GM18508 (cell line): ENCODE data around the gene VANGL1.

Source experiments
- ATAC-seq: cut with Tn5 transposase; IDR thresholded peaks from one replicate; pipeline ENCODE4 v1.9.1; 2021; ENCODE audit warnings: moderate number of reproducible peaks; ENCODE audit not compliant: insufficient read depth, unreplicated experiment

Gene VANGL1

GRCh38 chr1:115692224-115692623 lies 50.5 kb downstream of the VANGL1 start:
- ATAC-seq, result no peak

DNA sequence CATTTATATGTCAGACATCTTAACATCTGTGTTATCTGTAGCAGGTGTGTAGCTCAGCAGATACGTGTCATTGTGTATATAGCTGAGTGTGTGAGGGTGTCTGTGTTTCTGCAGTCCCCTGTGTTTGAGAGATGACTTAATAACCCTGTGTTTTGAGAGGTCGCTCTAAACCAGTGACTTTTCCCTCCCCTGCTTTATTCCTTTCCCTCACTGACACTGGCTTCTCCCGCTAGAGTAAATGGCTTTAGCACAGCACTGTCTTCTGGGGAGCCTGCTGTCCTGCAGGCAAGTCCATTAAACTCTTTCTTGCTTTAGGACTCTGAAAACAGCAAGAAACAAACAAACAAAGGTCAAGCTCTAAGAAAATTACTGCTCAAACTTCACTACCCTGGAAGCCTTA lies 53.0 kb downstream of the VANGL1 start:
- ATAC-seq, result no peak

GRCh38 chr1:115697619-115698018 lies 55.8 kb downstream of the VANGL1 start:
- ATAC-seq, result no peak

GRCh38 chr1:115701090-115701489 lies 59.3 kb downstream of the VANGL1 start:
- ATAC-seq, result no peak

DNA sequence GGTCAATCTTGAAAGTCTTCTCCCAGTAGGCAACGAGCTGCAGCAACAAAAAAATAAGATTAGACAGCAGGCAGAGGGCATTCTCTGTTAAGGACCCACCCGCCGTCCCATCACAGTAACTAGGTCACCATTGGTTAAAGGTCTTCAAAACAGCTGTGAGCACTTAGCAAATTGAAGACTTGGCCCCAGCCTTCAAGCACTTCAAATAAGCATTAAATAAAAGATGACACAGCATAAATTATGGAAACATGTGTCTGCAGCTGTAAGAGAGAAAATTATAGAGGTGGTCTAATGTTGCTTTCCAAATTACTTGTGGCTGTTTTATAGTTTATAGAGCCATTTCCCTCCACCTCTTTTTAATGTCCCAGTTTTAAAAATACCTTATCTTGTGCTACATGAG lies 61.2 kb downstream of the VANGL1 start:
- no peak for ATAC-seq

- ATAC-seq, result no peak
These were observed 63.5 kb downstream of the VANGL1 start for GRCh38 chr1:115705085-115705951.

GRCh38 chr1:115705963-115706362 lies 64.2 kb downstream of the VANGL1 start:
- no peak for ATAC-seq

DNA sequence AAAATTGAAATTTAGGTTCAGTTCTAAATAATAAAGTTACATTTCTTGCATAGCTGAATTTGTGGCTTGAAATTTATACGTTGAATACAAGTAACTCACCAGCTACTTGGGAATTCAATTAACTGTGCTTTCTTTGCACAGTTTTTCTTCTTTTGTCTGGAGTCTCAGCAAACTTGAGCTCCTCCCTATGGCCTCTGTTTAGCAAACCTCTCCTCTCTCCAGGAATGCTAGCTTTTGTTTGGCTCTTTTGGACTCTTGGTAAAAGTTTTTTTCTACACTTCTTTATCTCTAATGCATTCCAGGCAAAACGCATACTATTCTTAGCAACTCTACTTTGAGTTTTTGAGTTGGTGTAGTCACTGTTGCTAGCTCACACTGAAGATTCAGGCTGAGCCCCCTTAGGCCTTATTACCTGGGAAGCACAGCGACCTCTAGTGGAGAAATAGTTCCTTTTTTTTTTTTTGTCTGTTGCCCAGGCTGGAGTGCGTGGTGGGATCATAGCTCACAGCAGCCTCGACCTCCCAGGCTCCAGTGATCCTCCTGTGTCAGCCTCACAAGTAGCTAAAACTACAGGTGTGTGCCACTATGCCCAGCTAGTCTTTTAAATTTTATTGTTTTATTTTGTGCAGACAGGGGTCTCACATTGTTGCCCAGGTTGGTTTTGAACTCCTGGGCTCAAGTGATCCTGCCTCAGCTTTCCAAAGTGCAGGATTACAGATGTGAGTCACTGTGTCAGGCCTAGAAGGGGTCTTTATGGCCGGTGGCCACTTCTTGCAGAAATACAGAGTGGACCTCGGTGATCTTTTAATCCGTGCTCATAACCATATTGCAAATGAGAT lies 65.0 kb downstream of the VANGL1 start:
- ATAC-seq, result no peak

GRCh38 chr1:115710859-115711624 lies 69.3 kb downstream of the VANGL1 start:
- no peak for ATAC-seq

DNA sequence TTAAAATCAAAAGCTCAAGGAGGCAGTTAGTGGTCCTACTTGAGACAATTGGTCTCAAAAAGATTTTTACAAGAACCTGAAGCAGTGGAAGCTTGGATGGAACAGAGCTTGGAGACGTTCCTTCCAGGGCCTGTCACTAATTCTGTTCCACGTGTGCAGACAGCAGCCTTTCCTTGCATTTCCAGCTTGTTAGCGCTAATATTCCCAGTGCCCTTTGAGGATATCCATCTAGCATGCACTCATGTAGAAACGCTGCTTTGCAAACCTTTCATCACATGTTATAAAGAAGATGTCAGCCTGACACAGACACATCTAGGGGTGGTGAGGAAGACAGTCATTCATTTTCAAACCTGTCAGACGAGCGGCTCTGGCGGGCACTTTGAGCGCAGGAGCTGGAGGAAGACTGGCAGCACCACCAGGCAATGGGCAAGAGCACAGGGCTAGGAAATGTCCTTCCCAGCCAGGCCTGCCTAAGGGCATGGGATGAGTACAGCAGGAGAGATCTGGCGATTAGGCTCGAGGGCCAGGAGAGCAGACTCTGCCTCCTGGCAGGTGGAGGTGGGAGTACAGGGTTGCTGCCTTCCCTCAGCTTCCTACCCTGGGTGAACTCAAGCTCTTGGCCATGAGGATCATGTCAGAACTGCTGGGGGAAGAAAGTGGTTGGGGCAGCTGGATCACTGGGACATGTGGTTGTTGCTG lies 71.3 kb downstream of the VANGL1 start:
- ATAC-seq, result no peak

DNA sequence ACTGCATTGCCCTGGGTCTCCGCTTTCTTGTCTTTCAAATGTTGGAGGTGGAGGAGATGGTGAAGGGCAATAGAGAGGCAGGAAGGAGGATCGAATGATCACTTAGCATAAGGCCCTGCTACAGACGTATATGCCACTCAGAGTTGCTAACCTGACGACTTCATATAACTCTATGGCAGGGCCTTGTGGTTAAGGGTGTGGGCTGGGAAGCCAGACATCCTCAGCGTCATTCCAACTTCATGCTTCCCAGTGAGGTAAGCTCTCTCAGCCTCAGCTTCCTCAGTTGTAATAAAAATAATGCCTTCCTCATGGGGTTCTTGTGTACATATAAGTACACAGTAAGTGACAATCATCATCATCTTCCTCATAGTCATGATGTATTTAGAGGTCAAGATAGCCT lies 72.1 kb downstream of the VANGL1 start:
- no peak for ATAC-seq

DNA sequence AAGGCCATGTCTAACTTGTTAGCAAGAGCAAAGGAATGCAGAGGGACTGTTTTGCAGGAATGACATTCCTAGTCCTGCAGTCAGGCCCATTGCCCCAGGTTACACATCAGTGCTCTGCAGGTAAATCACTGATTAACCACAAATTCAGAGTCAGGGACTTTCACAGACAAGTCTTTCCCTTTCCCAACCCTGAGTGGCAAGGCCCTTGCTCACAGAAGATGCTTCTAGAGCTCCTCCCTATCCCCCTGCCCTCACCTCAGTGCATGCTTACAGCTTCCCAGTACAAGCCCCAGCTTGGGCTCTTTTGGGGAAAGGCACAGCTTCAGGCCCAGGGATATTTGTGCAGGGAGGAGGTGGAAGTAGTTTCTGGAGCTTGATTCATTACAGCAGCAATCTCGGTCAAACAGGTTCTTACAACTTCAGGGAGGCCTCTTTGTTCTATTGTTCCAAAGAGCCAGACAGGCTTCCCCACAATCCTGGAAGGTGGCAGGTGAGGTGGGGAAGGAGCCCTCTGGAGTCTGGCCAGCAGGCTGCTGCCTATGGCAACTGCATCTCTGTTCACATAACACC lies 72.9 kb downstream of the VANGL1 start:
- no peak for ATAC-seq

GRCh38 chr1:115717541-115717940 lies 75.8 kb downstream of the VANGL1 start:
- no peak for ATAC-seq

DNA sequence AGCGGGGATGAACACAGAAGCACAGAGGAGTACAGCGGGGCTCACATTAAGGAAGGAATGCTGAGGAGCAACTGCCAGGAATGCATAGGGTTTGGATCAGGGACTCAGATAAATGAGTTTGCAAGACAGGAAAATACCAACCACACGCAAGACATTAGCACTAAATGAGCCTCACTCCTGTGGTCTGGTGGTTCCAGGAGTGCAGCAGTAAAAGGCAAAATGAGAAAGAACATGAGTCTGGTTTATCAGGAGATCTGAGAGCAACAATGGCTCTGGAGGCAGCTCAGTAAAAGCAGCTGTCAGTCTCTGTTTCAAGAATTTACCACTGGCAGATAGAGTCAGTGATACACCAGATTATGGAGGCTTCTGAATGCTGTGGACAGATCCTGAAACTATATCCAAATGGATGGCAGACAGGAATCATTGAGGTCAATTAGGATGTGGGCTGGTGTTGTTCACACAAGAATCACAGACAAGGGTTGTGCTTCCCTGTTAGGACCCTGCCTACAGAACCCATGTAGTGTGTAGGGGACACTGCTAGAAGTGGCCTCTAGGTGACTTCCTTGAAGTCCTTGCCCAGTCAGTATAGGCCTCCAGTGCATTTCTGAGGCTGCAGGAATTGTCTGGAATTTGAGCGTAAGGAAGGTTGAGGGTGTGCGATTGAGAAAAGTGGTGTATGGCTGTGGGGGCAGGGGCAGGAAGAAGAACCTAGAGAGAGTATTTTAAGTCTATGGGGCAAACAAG lies 76.4 kb downstream of the VANGL1 start:
- ATAC-seq, result no peak

DNA sequence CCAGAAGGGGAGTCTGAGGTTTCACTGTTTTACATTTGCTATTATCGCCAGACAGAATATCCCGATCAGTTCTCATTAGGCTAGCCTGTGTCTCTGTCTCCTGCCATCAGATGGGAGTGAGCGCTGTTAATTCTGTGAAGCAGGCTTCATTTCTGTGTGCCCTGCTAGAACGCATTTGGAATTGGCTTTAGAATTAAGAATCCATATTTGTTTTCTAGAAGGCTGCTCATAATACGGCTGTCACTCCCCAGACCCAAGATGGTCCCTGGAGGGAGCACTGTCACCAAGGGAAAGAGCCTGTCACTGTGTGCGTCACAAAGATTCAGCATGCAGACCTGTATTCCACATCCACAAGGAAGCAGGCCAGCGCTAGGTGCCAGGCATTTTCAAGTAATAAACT lies 77.5 kb downstream of the VANGL1 start:
- ATAC-seq, result no peak

DNA sequence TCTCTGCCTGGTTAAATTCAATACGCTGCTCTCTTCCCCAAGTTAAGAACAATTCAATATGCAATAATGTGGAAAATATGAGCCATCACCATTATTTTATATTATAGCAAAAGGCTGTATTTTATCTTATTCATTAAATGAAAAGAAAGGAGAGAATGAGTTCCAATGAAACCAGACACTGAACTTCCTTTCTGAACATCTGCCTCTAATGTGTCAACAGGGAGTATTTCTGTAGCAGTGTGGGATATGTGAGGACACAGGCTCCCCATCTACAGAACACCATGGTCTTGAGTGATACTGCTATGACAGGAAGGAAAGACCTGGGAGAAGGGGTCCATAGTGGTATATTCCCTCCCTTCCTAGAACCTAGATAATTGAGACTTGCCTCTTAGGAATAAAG lies 80.5 kb downstream of the VANGL1 start:
- no peak for ATAC-seq

GRCh38 chr1:115723756-115724155 lies 82.0 kb downstream of the VANGL1 start:
- no peak for ATAC-seq

DNA sequence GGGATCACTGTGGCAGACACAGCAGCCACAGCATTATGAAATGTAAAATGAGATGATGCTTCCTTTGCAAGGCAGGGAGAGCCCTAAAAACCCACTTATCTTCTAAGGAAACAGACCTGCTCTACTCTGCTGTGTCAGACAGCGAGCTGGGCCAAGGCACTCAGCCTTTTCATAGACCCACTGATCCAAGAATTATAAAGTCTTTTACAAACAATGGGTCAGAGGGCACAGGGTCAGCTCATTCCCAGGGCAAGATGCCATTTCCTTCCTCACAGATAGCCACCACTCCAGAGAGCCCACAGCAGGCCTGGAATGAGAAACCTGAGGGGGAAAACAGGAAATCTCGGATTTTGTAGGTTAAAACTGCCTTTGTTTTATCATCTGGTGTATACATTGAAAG lies 83.8 kb downstream of the VANGL1 start:
- no peak for ATAC-seq

- ATAC-seq, result no peak
These were observed 84.4 kb downstream of the VANGL1 start for GRCh38 chr1:115726161-115726560.
